Smooth muscle cell of the umbilical artery (primary cell): ENCODE results near the gene CHCHD10. TPM values are rescaled to one million over a fixed set of nuclear protein-coding genes. Genes with fewer than 3 reads are reported as not detected.

Experiments
- total RNA-seq: library from RNA; depleted of rRNA; stranded (reverse); fragments of >200 nt; gene quantifications from 2 replicates; pipeline ENCODE4 v1.2.3, GENCODE V29; 2014

The CHCHD10 gene
- 3.0 and 4.3 TPM in 2 replicates for total RNA-seq

GRCh38 chr22:23767673-23768548 is at the start of gene CHCHD10:
CHCHD10 (minus strand) TSS chr22:23767972; CDS start chr22:23767874, 98 bp downstream.

GRCh38 chr22:23786752-23787599 is 19.2 kb upstream of the CHCHD10 start, which contains the start of gene SMARCB1:
SMARCB1 (plus strand) TSS chr22:23786966; CDS start chr22:23787170, 204 bp downstream.

GRCh38 chr22:23772649-23773473 is 5.1 kb upstream of the CHCHD10 start, which contains the start of gene MMP11:
MMP11 (plus strand) TSS chr22:23772849; CDS start chr22:23772871, 22 bp downstream.

DNA sequence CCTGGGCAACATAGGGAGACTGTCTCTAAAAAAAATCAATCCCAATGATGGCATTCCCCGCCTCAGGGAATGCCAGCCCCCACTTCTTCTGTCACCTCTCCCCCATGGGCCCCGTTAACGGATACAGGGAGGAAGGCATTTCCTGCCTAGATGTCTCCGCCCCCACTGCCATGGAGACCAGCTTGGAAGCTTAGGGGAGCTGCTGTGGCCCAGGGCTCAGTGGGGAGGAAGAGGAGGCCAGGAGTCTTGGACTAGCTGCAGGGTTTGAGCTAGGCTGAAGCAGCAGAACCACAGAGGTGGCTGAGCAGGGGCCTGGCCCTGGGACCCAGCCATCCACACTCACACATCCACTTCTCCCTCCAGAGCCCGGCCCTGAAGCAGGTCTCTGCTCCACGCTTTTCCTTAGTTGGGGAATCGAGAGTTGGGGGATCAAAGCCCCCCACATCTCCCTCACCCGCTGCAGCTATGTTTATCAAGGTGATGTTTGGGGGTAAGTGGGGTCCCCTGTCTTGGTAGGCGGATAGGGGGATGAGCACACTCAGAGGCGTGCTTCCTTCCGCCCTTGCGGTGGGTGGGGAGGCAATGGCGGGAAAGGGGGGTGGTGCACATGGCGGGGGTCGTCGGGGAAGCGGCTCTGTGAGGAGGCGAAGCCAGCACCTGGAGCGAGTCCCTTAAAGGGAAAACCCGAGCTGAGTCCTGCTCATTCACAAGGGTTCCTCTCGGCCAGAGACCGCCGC is 4.8 kb downstream of the CHCHD10 start, which contains the start of gene C22orf15:
Gene C22orf15 (plus strand): TSS at position 149 of the 737 bp plus-strand sequence. CDS start 317 bp downstream, at position 466.

GRCh38 chr22:23754220-23754919 is 13.4 kb downstream of the CHCHD10 start, which contains the start of gene VPREB3:
VPREB3 (minus strand) TSS chr22:23754425; CDS start chr22:23754363, 62 bp downstream.

GRCh38 chr22:23750714-23751440 is 16.9 kb downstream of the CHCHD10 start, which contains the start of gene ZNF70:
ZNF70 (minus strand) TSS chr22:23751112; CDS start chr22:23745140, 5,972 bp downstream.

Other genes starting within 250 kb of the CHCHD10 start
- gene IGLL1, start 187.7 kb downstream of the CHCHD10 start, total RNA-seq: not detected in 2 replicates
- gene DRICH1, start 135.7 kb downstream of the CHCHD10 start, total RNA-seq: not detected in 2 replicates
- gene RGL4, start 77.0 kb downstream of the CHCHD10 start, total RNA-seq: not detected in 2 replicates
- 4.2 and 6.7 TPM in 2 replicates for gene ZNF70, start 16.9 kb downstream of the CHCHD10 start, total RNA-seq
- gene VPREB3, start 13.5 kb downstream of the CHCHD10 start, total RNA-seq: not detected in 2 replicates
- 1.2 and 3.3 TPM in 2 replicates for gene C22orf15, start 5.0 kb downstream of the CHCHD10 start, total RNA-seq
- 14.0 and 15.4 TPM in 2 replicates for gene MMP11, start 4.9 kb upstream of the CHCHD10 start, total RNA-seq
- 17.5 and 42.7 TPM in 2 replicates for gene SMARCB1, start 19.0 kb upstream of the CHCHD10 start, total RNA-seq
- gene DERL3, start 71.0 kb upstream of the CHCHD10 start, total RNA-seq: 0.30 and 0.83 TPM in 2 replicates
- 12.9 and 14.8 TPM in 2 replicates for gene SLC2A11, start 89.9 kb upstream of the CHCHD10 start, total RNA-seq
- gene MIF, start 126.4 kb upstream of the CHCHD10 start, total RNA-seq: 204 and 272 TPM in 2 replicates
- gene GSTT2B, start 193.2 kb upstream of the CHCHD10 start, total RNA-seq: 4.2 and 15.7 TPM in 2 replicates
- 0.59 and 0.60 TPM in 2 replicates for gene DDTL, start 198.9 kb upstream of the CHCHD10 start, total RNA-seq
- gene DDT, start 206.5 kb upstream of the CHCHD10 start, total RNA-seq: 75.8 and 104 TPM in 2 replicates
- 0.60 TPM in 1 of 2 replicates, not detected in the other for gene GSTT2, start 212.2 kb upstream of the CHCHD10 start, total RNA-seq
- not detected in 2 replicates for gene GSTT4, start 237.5 kb upstream of the CHCHD10 start, total RNA-seq
- 41.9 and 75.8 TPM in 2 replicates for gene CABIN1, start 243.3 kb upstream of the CHCHD10 start, total RNA-seq